Activated effector memory CD4-positive, alpha-beta T cell treated with Interleukin-2 at 50 U/mL for 16 hours (primary cell): ENCODE measurements around the gene COL13A1.

Source experiments
- DNase-seq: peaks from one replicate; pipeline ENCODE4 v3.0.0-alpha.2; 2020

The COL13A1 gene

GRCh38 chr10:69792341-69792740, 9.4 kb upstream of the COL13A1 start:
- no peak for DNase-seq

- no peak for DNase-seq
These were observed 7.0 kb upstream of the COL13A1 start for GRCh38 chr10:69794673-69795072.

GRCh38 chr10:69795242-69795934, 6.3 kb upstream of the COL13A1 start:
- DNase-seq, result no peak

- DNase-seq, result no peak
These were observed 3.7 kb upstream of the COL13A1 start for GRCh38 chr10:69797959-69798358.

- DNase-seq, result no peak
These were observed 1.6 kb upstream of the COL13A1 start for GRCh38 chr10:69800109-69800508.

DNA sequence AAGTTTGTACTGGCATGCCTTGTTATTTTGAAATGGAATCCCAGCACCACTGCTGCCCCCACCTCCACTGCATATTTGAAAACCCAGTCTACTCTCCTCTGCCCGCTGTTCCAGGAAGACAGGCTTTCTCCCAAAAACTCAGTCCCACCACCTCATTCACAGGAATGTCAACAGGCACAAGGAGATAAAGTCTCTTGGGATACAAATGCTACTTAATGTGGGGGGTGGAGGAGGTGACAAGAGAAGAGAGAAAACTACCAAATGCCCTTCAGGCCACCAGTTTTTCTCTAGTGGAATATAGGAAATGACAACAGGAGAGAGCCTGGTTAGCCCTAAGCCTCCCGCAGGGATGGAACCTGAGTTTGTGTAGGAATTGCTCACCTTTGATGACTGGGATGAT, 1.0 kb upstream of the COL13A1 start:
- DNase-seq, result no peak

DNA sequence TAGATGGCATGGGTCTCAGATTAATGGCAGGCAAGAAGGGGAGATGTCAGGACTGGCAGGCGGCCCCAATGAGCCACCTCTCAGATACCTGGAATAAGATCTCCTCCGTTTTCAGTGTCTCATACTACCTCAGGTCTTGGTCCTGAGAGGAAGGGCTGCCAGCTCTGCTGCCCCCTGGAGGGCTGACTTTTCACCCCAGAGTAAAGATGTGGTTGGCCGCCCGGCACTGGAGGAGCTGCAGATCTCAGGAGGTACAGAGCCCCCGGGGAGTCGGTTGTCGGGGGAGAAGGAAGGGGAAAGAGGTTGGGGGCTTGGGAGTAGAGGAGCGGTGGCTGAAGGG, 642 bp upstream of the COL13A1 start:
- no peak for DNase-seq

DNA sequence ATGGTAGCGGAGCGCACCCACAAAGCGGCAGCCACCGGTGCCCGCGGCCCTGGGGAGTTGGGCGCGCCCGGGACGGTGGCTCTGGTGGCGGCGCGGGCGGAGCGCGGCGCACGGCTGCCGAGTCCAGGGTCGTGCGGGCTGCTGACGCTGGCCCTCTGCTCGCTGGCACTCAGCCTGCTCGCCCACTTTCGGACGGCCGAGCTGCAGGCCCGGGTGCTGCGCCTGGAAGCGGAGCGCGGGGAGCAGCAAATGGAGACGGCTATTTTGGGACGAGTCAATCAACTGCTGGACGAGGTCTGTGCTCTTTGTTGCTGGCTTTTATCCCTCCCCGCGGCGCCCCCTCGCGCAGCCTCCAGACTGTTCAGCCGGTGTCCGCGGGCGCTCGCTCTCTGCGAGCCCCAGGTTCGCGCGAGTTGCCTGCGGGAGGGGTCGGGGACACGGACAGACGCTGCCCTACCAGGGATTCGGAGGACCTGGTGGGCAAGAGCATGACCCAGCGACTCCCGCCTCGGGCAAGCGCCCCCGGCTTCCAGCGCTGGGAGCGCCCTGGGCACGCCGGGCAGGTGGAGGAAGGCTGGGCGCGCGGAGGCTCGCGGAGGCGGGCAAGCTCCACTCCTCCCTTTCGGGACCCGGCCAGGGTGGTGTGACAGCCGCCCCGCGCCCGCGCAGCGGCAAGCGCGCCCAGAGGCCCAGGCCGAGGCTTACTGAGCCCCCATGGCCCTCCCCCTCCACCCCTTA, 887 bp downstream of the COL13A1 start:
- DNase-seq, result no peak

DNA sequence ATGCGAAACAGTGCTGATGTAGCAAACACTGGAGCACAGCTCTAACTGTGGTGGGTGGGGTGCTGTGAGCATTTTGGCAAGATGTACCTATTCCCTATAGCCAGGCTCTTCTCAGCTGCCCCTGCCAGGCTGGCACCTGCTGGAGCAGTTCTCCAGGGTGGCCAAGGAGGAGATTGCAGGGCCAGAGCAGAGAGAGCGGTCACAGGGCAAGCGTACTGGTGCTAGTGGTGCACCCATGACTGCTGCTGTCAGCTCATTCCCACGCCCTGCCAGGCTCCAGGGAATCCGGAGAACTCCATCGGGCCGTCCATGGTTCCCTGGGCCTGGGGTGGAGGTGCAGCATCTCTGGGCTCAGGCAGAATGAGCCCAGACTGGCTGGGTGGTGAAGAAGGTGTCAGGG, 2.1 kb downstream of the COL13A1 start:
- no peak for DNase-seq

- no peak for DNase-seq
These were observed 3.1 kb downstream of the COL13A1 start for GRCh38 chr10:69804775-69805174.

DNA sequence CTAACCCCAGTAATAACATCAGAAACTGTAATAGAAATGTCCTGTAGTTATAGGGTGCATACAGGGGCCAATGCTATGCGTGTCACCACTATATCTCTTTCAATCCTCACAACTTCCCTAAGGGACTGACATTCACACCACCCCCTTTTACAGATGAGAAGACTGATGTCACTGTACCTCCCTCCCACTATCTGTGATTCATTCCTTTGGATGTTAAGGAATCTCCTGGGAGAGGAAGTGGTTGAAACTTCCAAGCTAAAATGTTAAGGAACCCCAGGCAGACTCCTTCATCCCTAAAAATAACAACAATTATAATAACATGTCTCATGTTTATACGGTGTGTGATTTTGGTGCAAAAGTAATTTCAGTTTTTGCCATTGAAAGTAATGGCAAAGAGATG, 5.4 kb downstream of the COL13A1 start:
- DNase-seq, result no peak

- no peak for DNase-seq
These were observed 6.0 kb downstream of the COL13A1 start for GRCh38 chr10:69807696-69808095.

DNA sequence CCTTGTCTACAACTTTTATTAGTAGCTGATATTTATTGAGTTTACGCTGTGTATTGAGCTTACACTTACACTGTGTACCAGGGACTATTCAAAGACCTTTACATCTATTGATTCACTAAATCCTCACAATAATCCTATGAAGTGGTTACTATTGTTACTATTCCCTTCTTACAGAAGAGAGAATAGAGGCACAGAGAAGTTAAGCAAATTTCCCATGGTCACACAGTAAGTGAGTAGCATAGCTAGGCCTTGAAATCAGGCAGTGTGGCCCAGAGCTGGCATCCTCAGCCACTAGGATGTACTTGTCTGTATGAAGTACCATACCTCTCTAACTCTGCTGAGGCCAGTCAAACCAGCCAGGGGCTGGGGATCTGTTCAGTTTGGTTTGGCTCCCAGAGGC, 7.6 kb downstream of the COL13A1 start:
- DNase-seq, result no peak

- DNase-seq, result no peak
These were observed 8.4 kb downstream of the COL13A1 start for GRCh38 chr10:69810097-69810496.

DNA sequence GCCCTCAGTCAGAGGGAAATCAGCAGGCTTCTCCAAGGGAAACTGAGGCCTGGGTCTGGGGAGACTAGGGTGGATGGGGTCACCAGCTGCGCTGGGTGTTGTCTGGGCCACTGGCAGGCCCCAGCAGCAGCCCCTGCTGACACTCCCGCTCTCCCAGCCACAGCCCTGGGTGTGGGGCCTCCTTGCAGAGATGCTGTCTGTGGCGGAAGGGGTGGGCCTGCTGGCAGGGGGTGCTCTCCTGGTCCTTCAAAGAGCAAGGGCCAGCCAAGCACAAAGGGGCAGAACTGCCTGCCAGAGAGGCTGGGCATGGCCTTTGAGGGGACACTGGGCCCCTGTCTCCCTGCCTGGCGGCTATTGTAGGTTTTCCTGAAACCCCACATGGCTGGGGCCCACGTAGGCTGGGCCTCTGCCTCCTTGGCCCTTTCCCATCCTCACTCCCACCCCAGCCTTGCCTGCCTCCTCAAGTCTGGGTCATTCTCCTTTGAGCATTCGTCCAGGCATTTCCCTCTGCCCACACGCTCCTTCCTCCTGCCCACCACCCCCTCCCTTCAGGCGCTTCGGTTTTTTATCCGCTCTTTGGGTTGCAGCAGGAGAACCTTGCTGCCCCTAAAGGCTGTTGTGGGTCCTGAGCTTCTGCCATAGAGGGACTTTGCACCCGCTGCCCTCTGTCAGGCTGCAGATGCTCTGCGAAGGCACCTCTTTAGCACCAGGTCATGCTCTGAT, 9.1 kb downstream of the COL13A1 start:
- no peak for DNase-seq

DNA sequence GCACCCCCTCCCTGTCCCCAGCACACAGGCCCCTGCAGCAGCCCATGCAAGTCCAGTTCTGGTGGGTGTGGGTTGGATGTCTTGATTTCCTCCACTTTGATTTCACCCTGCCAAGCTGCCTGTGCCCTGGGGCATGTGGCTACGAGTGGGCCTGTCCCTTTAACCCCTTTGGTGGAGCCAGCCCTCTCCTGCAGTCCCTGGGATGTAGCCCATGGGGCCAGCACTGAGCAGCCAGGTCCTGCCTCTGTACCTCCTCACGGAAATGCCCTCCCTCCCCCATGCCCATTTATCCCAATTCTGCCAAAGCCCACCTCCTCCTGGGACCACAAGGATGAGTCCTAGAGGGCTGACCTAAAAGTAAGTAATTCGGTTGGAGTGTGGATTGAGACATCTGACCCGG, 11.9 kb downstream of the COL13A1 start:
- no peak for DNase-seq

- DNase-seq, result no peak
These were observed 12.5 kb downstream of the COL13A1 start for GRCh38 chr10:69814251-69814650.

DNA sequence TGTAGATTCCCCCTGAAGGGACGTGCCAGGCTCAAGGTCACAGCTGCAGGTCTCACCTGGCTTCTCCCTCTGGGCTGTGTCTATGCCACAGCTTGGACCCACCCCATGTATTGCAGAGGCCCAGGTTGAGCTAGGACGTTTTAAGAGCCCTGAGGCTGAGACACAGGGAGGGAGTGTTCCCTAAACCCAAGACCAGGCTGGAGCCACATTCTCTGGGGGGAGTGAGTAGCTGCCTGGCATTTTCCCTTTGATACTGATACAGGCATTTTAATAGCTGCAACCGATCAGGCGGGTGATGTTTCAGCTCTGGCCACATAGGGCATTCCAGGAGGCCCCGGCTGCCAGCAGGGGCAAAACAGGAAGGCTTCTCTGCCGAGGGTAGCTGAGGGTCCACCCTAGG, 13.4 kb downstream of the COL13A1 start:
- no peak for DNase-seq

DNA sequence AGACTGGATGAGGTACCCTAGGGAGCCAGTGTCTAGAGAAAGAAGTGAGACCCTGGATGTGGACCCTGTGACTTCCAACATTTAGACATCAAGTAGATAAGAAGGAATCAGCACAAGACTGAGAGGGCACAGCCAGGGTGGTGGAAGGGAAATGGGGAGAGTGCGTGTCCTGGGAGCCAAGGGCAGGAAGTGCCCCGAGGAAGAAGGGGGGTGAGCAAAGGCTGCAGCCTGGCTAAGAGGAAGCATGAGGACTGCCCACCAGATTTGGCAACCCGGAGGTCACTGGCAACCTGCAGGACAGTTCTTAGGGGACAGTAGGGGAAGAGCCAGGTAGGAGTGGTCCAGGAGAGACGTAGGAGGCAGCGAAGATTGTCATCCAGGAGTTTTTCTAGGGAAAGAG, 14.8 kb downstream of the COL13A1 start:
- DNase-seq, result no peak

DNA sequence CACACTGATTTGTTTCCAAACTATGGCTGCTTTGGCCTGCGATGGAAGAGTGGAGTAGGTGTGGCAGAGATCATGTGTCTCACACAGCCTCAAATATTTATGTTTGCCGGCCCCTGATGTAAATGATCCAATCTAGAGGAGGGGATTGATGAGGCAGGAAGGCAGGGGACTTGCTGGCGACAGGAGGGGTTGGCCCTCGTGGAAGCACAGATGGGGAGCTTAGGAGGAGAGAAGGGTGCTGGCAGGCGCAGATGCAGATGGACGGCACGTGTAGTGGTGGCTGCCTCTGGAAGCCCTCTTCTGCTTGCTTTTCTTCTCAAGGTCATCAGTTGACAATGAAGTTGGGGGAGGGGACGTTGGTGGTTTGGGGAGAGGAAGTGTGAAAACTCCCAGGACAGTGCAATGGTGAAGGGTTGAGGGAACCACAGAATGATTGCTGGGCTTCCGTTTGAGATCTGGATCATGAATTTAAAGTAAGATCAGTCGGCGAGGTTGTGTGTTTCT, 15.4 kb downstream of the COL13A1 start:
- no peak for DNase-seq

GRCh38 chr10:69818676-69819239, 17.1 kb downstream of the COL13A1 start:
- no peak for DNase-seq

DNA sequence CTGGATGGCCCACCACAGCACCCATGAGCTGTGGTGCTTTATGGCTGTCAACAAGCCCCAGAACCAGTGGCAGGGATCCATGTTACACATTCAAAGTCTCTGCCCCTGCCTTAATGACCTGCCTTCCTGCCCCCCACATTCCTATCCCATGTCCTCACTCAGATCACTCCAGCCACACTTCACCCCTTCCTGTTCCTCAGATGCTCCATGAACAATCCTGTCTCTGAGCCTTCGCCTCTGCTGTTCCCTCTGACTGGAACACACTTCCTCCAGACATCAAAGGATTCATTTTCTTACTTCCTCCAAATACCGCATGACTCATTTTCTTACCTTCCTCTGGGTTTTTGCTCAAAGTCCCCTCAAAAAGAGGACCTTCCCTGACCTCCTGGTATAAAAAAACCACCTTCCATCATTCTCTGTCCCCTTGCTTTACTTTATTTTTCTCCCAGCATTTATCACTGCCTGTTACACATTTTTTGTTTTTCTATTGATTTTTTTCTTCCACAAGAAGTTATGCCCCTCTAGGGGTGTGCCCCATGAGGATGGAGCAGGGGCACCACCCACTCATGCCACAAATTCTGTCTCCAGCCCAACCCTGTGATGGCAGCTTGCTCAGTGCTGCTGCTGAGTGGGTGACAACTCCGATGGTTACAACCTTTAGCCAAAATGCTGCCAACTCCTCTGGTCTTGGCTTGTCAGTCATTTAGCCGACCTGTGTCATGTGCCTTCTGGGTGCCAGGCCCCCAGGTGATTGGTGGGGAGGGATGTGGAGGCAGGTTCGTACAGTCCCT, 18.2 kb downstream of the COL13A1 start:
- no peak for DNase-seq

- no peak for DNase-seq
These were observed 19.1 kb downstream of the COL13A1 start for GRCh38 chr10:69820817-69821216.
